Osteocyte (in vitro differentiated cells): Measurements from ENCODE around the gene DENND5B. TPM values are rescaled to one million over a fixed set of nuclear protein-coding genes. Genes with fewer than 3 reads are reported as not detected.

Source experiments
- DNase-seq: peaks from one replicate; pipeline ENCODE4 v3.0.0; 2021; ENCODE audit warnings: mixed read lengths; ENCODE audit not compliant: unreplicated experiment; ENCODE audit errors: extremely low spot score
- H3K27ac Mint-ChIP-seq: one replicate; pipeline ENCODE4 v1.8.0; 2021; ENCODE audit warnings: mild to moderate bottlenecking, mixed read lengths; ENCODE audit not compliant: unreplicated experiment
- H3K27me3 Mint-ChIP-seq: one replicate; pipeline ENCODE4 v1.8.0; 2021; ENCODE audit warnings: mixed read lengths; ENCODE audit not compliant: unreplicated experiment
- H3K36me3 Mint-ChIP-seq: one replicate; pipeline ENCODE4 v1.8.0; 2021; ENCODE audit warnings: mixed read lengths; ENCODE audit not compliant: unreplicated experiment
- H3K4me1 Mint-ChIP-seq: one replicate; pipeline ENCODE4 v1.8.0; 2021; ENCODE audit warnings: mixed read lengths; ENCODE audit not compliant: unreplicated experiment
- H3K4me3 Mint-ChIP-seq: one replicate; pipeline ENCODE4 v1.8.0; 2021; ENCODE audit warnings: mild to moderate bottlenecking, moderate library complexity, mixed read lengths; ENCODE audit not compliant: unreplicated experiment
- H3K9me3 Mint-ChIP-seq: one replicate; pipeline ENCODE4 v1.8.0; 2021; ENCODE audit warnings: mixed read lengths; ENCODE audit not compliant: unreplicated experiment
- CTCF ChIP-seq: fragments of 200-600 bp; sonication (generic); IDR thresholded peaks from 2 replicates; pipeline ENCODE4 v1.5.0; 2021; ENCODE audit warnings: antibody characterized with exemption, mild to moderate bottlenecking, moderate library complexity
- total RNA-seq: library from RNA; stranded (reverse); gene quantifications from 2 replicates; pipeline ENCODE4 v1.2.1, GENCODE V29; 2021

The DENND5B gene
- total RNA-seq, 1 donor from 2014 or later = 17.8 TPM

GRCh38 chr12:31355747-31356107, 235.2 kb downstream of the DENND5B start:
- TF ChIP-seq CTCF = no peak
- DNase-seq = no peak
- H3K9me3 Mint-ChIP-seq = no peaks in the 10 kb centered on the region
- no peaks in the 10 kb centered on the region for H3K27me3 Mint-ChIP-seq
- H3K27ac Mint-ChIP-seq = no peak overlapping the region
- H3K36me3 Mint-ChIP-seq = no peaks in the 10 kb centered on the region
- no peak overlapping the region for H3K4me3 Mint-ChIP-seq
- H3K4me1 Mint-ChIP-seq = no peaks in the 10 kb centered on the region

- Mint-ChIP-seq H3K4me1 (no peaks in the 10 kb centered on the region), H3K27ac (no peak overlapping the region), H3K4me3 (no peak overlapping the region), H3K9me3 (peaks cover 6% of the 10 kb centered on the region), H3K36me3 (no peaks in the 10 kb centered on the region), H3K27me3 (peaks cover 13% of the 10 kb centered on the region)
- TF ChIP-seq CTCF = no peak
- DNase-seq = no peak
These were observed 236.9 kb downstream of the DENND5B start for GRCh38 chr12:31353750-31354708.

GRCh38 chr12:31346267-31346666, 244.7 kb downstream of the DENND5B start:
- no peaks in the 10 kb centered on the region for H3K4me1 Mint-ChIP-seq
- no peak for DNase-seq
- peaks cover 29% of the 10 kb centered on the region for H3K27me3 Mint-ChIP-seq
- TF ChIP-seq CTCF = no peak
- no peak overlapping the region for H3K4me3 Mint-ChIP-seq
- no peaks in the 10 kb centered on the region for H3K36me3 Mint-ChIP-seq
- peaks cover 6% of the 10 kb centered on the region for H3K9me3 Mint-ChIP-seq
- H3K27ac Mint-ChIP-seq = no peak overlapping the region

- H3K4me3 Mint-ChIP-seq = no peak overlapping the region
- H3K9me3 Mint-ChIP-seq = no peaks in the 10 kb centered on the region
- no peak for TF ChIP-seq CTCF
- no peak for DNase-seq
- H3K27me3 Mint-ChIP-seq = peaks cover 15% of the 10 kb centered on the region
- H3K4me1 Mint-ChIP-seq = no peaks in the 10 kb centered on the region
- H3K36me3 Mint-ChIP-seq = no peaks in the 10 kb centered on the region
- no peak overlapping the region for H3K27ac Mint-ChIP-seq
These were observed 247.8 kb downstream of the DENND5B start for GRCh38 chr12:31343139-31343538.

GRCh38 chr12:31342286-31342685, 248.7 kb downstream of the DENND5B start:
- H3K4me1 Mint-ChIP-seq = no peaks in the 10 kb centered on the region
- no peak overlapping the region for H3K4me3 Mint-ChIP-seq
- TF ChIP-seq CTCF = no peak
- H3K27me3 Mint-ChIP-seq = peaks cover 12% of the 10 kb centered on the region
- DNase-seq = no peak
- H3K27ac Mint-ChIP-seq = no peak overlapping the region
- no peaks in the 10 kb centered on the region for H3K36me3 Mint-ChIP-seq
- no peaks in the 10 kb centered on the region for H3K9me3 Mint-ChIP-seq
